Measurements from ENCODE around the gene SLC26A8.
"Not testable (repeated sequence)": the region's sequence is repeated elsewhere in the genome, so short reads cannot be mapped to it uniquely, and the experiment has no call there.

SLC26A8 gene

GRCh38 chr6:35916056-35916455 lies 108.4 kb downstream of the SLC26A8 start:
- no peak for DNase-seq (ENCODE audit: low read depth)

DNA sequence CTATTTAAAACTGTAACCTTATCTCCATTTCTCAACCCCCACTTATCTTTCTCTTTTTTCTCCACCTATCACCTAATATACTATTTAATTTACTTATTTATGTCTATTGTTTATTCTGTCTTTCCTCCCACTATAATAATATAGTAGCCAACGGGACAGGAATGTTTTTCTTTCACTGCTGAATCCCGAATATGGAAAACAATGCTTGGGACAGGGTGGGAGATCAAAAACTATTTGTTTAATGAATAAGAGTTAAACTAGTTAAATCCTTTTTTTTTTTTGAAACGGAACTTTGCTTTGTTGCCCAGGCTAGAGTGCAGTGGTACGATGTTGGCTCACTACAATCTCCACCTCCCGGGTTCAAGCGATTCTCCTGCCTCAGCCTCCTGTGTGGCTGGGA lies 109.9 kb downstream of the SLC26A8 start:
- no peak for DNase-seq (ENCODE audit: low read depth)

DNA sequence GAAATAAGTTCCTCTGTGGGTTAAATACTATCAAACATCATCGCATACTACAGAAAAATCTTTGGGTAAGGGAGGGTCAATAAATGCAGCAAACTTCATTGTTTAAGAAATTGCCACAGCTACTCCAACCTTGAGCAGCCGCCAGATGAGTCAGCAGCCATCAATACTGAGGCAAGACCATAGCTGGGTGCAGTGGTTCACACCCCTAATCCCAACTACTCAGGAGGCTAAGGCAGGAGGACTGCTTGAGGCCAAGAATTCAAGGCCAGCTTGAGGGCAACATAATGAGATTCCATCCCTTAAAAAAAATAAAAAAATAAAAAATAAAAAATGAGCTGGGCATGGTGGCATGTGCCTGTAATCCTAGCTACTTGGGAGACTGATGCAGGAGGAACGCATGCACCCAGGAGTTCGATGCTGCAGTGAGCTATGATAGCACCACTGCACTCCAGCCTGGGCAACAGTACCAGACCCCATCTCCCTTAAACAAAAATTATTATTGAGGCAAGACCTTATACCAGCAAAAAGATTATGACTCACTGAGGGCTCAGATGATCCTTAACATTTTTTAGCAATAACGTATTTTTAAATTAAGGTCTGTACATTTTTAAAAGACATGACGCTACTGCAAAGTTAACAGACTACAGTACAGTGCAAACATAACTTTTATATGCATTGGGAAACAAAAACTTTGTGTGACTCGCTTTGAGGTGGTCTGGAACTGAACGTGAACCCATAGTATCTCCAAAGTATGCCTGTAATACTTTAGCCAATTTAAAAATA lies 112.4 kb downstream of the SLC26A8 start:
- no peak for DNase-seq (ENCODE audit: low read depth)

- not testable (repeated sequence) for DNase-seq (ENCODE audit: low read depth)
These were observed 114.9 kb downstream of the SLC26A8 start for GRCh38 chr6:35909571-35909970.

GRCh38 chr6:35908753-35909401 lies 115.6 kb downstream of the SLC26A8 start:
- not testable (repeated sequence) for DNase-seq (ENCODE audit: low read depth)

- no peak for DNase-seq (ENCODE audit: low read depth)
These were observed 116.7 kb downstream of the SLC26A8 start for GRCh38 chr6:35907750-35908149.

GRCh38 chr6:35906499-35906846 lies 118.0 kb downstream of the SLC26A8 start:
- no peak for DNase-seq (ENCODE audit: low read depth)

- no peak for DNase-seq (ENCODE audit: low read depth)
These were observed 118.5 kb downstream of the SLC26A8 start for GRCh38 chr6:35905841-35906498.

GRCh38 chr6:35905141-35905785 lies 119.2 kb downstream of the SLC26A8 start:
- no peak for DNase-seq (ENCODE audit: low read depth)

DNA sequence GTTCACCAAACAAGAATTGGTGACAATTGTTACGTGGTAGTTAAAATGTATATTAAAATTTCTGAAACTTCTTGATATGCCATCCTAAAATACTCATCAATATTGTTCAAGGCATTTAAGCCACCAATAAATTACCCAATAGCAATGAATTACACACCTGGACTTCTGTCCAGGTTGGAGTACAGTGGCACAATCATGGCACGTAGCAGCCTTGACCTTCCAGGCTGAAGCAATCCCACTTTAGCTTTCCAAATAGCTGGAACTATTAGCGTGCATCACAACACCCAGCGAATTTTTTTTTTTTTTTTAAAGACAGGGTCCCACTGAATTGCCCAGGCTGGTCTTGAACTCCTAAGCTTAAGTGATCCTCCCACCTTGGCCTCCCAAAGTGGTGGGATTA lies 120.8 kb downstream of the SLC26A8 start:
- DNase-seq (ENCODE audit: low read depth) = no peak

DNA sequence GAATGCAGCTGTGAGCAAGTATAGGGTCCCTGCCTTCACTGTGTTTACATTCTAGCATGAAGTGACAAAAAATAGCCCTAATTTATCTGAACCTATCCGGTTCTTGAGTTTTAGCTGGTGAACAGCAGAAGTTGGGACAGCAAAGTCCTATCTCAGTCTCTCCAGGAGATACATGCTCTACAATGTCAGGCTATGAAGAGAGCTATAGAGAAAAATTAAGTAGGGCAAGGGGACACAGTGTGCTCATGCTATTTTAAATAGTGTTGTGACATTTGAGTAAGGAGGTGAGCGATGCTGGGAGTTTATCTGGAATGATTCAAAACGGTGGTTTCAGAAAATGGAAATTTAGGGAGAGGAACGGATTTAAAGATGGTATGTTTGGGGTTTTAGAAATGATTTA lies 124.0 kb downstream of the SLC26A8 start:
- no peak for DNase-seq (ENCODE audit: low read depth)

DNA sequence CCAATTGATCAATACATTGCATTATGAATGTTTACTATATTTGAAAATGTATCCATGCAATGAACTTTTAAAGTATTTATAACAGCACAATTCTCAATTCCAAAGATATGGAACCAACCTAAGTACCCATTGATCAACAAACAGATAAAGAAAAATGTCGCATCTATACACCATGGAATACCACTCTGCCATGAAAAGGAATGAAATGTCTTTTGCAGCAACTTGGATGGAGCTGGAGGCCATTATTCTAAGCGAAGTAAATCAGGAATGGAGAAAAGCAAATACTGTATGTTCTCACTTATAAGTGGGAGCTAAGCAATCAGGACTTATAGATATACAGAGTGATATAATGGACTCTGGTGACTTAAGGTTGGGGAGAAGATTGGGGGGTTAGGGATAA lies 126.4 kb downstream of the SLC26A8 start:
- DNase-seq (ENCODE audit: low read depth) = no peak

- DNase-seq (ENCODE audit: low read depth) = no peak
These were observed 127.0 kb downstream of the SLC26A8 start for GRCh38 chr6:35897486-35897885.

DNA sequence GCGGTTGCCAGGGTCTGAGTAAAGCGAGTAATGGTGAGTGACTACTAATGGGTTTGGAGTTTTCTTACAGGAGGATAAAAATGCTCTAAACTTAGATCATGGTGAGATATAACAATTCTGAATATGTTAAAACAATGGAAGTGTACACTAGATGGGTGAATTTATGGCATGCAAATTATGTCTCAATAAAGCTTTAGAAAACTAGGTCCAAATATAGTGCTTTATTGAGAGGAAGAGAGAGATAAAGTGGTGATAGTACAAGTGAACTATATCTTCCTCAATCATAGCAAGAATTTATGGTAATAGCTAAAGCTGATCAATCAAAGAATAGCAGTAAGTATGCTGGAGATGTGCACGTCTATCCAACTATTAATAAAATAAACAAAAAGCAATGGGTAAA lies 127.4 kb downstream of the SLC26A8 start:
- no peak for DNase-seq (ENCODE audit: low read depth)

DNA sequence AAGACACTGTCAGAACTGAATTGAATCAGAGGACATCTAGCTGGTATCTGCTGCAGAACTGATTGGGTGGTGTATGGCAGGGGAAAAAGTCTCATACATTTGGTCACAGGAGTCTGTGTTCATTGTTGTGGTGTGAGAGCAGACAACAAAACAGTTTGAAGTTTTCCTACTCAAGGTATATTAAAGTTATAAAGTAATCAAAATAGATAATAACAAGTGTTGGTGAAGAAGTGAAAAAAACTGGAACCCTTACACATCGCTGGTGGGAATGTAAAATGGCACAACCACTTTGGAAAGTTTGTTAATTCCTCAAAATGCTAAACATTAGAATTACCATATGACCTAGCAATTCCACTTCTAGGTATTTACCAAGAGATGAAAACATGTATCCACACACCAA lies 128.2 kb downstream of the SLC26A8 start:
- no peak for DNase-seq (ENCODE audit: low read depth)

DNA sequence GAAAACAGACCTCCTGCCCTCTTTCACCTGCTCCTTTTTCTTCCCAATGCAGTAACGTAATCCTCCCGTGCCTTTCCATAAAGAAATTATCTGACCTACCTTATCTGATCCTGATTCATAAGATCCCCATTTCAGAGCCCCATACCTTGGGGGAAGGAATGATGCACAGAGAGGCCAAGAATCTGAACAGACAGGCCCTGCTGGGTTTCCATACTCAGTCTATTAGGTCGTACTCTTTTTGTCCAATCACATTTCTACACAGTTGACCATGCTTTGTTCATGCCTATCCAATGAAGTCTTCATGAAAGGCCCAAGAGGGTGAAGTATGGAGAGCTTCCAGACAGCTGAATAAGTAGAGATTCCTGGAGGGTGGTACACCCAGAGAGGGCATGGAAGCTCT lies 128.9 kb downstream of the SLC26A8 start:
- no peak for DNase-seq (ENCODE audit: low read depth)

GRCh38 chr6:35894776-35895175 lies 129.7 kb downstream of the SLC26A8 start:
- DNase-seq (ENCODE audit: low read depth) = no peak

Measured in T follicular helper cell (primary cell).